SW480 (cell line): Measurements from ENCODE around the gene C5AR1.
"Not testable (repeated sequence)": the region's sequence is repeated elsewhere in the genome, so short reads cannot be mapped to it uniquely, and the experiment has no call there.

ENCODE experiments used
- DNase-seq: peaks from one replicate; pipeline ENCODE4 v3.0.0-alpha.2; 2016; ENCODE audit warnings: low spot score

C5AR1 gene

DNA sequence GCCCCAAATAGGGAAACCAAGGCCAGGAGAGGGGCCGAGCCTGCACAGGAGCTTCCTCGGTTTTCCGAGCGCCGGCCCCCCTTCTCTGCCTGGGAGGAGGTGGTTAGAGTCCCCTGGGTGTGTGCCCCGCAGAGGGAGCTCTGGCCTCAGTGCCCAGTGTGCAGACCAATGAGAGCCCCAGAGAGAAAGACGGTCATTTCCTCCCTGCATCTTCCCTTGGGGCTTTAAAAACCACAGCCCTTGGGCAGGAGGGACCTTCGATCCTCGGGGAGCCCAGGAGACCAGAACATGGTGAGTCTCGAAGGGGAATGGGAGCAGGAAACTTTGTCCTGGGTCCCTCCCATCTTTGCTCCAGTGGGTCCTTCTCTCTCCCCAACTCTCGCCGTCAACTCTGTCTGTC is at the start of gene C5AR1:
TSS of gene C5AR1 (plus strand) at position 254 of the 400 bp plus-strand sequence. CDS start at position 289, 35 bp downstream.
- no peak for DNase-seq

DNA sequence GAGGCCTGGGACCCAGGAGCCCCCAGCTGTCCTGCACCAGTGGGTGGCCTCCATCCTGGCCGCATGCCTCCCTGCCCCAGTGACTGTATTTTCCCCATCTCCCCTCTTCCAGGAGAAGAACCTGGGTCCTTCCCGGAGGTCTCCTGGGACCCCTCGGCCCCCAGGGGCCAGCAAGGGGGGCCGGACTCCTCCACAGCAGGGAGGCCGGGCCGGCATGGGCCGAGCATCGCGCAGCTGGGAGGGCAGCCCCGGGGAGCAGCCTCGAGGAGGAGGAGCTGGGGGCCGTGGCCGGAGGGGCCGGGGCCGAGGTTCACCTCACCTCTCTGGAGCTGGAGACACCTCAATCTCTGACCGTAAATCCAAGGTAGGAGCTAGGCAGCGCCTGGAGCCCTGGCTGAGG is 49.2 kb upstream of the C5AR1 start:
- no peak for DNase-seq

DNA sequence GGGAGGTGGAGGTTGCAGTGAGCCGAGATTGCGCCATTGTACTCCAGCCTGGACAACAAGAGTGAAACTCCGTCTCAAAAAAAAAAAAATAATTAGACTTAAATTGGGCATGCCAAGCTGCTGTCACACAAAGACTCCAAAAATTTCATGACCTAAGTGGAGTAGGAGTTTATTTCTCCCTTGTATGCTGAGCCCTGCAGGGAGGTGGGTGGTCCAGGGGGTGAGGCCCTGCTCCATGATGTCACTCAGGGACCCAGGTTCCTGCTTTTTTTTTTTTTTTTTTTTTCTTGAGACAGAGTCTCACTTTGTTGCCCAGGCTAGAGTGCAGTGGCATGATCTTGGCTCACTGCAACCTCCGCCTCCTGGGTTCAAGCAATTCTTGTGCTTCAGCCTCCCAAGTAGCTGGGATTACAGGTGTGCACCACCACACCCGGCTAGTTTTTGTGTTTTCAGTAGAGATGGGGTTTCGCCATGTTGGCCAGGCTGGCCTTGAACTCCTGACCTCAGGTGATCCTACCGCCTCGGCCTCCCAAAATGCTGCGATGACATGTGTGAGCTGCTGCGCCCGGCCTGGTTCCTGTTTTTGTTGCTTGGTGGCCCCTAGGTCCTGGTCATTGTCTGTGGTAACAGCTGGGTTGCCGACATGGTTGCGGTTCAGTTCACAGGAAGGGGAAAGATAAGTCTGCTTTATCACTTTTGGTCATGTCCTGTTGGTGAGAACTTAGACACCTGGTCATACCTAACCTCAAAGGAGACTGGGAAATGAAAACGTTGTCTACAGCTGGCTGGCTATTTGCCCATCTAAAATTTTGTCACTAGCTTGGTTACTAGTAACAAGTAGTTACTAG is 47.5 kb upstream of the C5AR1 start:
- DNase-seq: not testable (repeated sequence)

DNA sequence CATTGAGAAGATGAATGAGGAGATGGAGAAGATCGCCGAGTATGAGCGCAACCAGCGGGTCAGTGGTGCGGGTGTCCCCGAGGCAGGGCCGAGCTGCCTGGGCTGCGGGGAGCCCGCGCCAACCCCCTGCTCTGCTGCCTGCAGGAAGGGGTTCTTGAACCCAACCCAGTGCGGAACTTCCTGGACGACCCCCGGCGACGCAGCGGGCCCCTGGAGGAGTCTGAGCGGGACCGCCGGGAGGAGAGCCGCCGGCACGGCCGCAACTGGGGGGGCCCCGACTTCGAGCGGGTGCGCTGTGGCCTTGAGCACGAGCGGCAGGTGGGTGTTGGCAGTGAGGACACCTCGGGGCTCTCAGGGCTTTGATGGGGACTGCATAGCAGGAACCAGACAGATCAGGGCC is 45.0 kb upstream of the C5AR1 start:
- no peak for DNase-seq

DNA sequence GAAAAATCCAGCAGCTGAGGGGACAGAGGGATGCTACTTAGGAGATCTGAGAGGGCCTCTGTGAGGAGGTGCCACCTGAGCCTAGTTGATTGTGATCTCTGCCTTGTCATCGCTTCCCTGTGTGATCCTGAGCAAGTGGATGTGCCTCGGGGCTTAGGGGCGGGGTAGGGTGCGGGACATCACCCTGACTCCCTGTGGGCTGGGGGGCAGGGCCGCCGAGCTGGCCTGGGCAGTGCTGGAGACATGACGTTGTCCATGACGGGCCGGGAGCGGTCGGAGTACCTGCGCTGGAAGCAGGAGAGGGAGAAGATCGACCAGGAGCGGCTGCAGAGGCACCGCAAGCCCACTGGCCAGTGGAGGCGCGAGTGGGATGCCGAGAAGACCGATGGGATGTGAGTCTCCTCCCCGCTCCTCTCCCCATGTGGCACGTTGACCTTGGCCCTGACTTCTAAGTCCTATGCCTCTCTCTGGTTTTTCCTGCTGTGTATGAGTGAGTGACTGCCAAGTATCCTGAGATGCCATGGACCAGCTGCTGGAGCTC is 43.2 kb upstream of the C5AR1 start:
- no peak for DNase-seq

DNA sequence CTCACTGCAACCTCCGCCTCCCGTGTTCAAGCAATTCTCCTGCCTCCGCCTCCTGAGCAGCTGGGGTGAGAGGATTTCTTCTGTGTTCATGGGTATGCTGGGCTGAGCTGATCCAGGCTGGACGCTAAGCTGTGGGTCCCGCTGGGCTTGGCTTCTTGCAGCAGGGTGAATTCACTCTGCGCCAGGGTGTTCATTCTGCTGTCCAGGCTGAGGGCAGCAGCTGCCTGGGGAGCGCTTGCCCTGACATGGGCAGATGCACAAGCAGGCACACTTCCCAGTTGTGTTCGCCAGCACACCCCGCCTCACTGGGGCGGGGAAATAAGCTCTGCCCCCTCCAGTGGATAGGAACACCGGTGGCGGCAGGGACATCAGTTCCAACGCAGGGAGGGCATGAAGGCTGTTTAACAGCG is 42.3 kb upstream of the C5AR1 start:
- DNase-seq: no peak

DNA sequence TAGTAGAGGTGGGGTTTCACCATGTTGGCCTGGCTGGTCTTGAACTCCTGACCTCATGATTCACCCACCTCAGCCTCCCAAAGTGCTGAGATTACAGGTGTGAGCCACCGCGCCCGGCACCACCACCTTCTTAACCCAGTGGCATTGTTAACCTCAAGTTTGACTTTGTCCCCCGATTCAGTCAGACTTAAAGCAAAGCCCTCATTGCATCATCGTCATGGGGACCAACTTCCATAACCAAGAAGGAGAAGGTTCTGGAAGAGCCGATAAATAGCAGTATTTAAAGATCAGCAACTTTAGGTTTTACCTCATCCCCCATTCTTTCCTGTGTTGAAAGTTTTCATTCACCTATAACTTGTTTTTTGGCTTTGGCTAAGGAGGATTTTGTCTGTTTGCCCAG is 41.6 kb upstream of the C5AR1 start:
- no peak for DNase-seq

DNA sequence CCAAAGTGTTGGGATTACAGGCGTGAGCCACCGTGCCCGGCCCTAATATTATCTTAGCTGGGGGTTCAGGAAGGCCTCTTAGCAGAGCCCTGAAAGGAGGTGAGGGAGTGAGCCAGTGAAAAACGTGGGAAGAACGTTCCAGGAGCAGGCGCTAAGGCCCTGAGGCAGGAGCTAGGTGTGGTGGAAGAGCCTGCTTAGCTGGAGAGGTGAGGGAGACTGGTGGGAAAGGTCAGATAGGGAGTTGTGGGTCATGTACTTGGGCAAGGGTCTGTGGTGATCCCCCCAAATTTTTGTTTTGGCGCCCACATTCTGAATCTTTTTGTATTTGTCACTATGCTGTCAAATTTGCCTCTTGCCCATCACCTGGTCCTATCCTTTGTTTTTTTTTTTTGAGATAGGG is 40.1 kb upstream of the C5AR1 start:
- DNase-seq: no peak

DNA sequence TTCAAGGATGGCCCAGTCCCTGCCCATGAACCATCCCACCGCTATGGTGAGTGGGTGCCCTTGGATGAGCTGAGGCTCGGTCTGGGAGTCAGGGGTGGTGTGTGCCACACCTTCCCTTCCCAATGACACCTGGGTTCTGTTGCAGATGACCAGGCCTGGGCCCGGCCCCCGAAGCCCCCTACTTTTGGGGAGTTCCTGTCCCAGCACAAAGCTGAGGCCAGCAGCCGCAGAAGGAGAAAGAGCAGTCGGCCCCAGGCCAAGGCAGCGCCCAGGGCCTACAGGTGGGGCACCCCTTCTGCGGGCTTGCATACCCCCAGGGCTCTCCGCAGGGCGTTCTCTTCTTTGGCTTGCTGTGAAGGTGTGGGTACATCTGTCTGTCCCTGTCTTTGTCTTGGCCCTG is 39.3 kb upstream of the C5AR1 start:
- DNase-seq: no peak

DNA sequence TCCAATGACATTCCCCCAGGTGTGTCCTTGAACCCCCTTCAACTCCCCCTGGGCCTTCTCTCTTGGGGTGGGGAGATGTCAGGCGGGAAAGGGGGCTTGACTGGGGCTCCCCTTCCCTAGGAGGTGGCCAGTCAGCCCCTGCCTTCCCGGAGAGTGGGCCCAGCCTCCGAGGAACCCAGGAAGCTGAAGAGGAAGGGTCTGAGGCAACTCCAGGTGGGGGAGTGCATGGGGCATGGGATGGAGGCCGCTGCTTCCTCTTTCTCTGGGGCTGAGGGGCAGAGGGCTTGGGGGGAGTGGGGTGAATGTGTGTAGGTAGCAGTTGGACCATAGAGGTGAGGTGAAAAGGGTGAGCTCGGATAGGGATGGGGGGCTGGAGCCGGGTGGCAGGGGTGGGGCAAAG is 37.7 kb upstream of the C5AR1 start:
- no peak for DNase-seq

DNA sequence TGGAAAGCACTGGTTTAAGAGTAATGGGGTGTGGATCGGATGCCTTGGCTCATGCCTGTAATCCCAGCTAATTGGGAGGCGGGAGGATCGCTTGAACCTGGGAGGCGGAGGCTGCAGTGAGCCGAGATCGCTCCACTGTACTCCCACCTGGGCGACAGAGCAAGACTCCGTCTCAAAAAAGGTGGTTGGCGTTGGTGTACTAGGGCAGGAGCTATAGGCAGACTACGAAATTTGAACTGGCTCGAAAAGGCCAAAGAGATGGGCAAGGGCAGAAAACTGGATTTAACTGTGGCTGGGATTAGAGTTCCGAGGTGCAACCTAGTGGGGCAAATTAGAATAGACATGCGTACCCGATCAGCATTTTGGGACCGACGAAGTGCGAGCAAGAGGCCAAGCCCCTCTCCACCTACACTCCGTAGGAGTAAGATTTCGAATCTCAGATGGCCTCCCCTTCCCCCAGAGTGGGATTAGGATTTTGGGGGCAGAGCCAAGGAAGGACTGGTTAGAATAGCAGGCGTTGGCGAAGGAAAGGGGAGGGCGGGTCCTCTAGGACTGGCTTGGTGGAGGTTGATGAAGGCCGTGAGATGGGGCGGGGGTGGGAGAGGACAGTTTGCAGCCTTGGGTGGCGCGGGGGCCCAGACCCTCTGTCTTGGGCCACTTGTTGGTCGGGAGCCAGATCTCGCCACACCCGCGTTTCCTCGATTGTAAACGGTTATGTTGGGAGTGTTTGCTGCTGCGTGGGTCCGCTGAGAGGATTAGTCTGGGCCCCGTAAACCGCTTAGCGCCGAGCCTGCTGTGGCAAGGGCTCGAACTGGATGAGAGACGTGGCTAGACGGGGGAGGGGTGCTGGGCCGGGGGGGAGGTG is 37.0 kb upstream of the C5AR1 start:
- DNase-seq: no peak

DNA sequence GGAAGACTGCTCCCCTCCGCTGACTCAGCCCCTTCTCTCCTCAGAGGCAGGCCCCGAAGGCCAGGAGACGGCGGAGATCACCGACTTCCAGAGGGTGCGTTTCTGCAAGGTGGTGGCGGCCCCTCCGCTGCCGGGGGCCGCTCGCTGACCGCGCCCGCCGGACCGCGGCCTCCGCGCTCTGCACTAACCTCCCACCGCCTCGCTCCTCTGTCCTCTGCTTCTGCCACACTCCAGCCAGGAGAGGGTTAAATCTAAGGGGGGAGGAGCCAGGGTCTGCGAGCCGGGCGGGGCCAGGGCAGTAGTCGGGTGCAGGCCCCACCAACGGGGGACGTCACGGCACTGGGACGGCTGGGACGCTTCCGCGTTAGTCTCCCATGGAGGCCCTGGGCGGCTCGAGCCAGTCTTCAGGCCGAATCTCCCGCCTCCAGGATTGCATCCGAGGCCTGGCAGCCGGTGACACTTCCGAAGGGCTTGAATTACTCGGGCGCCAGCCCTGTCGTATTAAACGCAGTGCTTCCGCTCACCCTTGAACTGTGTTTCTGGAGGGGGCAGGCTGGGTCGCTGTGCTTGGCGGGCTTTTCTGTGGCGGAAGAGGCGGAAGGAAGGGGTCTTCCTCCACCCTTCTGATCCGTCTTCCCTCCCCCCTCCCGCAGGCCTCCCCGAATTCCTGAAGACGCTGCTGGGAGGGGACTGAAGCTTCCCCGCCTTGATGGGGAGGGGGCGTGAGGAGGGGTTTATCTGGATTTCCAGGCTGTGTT is 36.2 kb upstream of the C5AR1 start:
- peak; percentile 94 for DNase-seq

DNA sequence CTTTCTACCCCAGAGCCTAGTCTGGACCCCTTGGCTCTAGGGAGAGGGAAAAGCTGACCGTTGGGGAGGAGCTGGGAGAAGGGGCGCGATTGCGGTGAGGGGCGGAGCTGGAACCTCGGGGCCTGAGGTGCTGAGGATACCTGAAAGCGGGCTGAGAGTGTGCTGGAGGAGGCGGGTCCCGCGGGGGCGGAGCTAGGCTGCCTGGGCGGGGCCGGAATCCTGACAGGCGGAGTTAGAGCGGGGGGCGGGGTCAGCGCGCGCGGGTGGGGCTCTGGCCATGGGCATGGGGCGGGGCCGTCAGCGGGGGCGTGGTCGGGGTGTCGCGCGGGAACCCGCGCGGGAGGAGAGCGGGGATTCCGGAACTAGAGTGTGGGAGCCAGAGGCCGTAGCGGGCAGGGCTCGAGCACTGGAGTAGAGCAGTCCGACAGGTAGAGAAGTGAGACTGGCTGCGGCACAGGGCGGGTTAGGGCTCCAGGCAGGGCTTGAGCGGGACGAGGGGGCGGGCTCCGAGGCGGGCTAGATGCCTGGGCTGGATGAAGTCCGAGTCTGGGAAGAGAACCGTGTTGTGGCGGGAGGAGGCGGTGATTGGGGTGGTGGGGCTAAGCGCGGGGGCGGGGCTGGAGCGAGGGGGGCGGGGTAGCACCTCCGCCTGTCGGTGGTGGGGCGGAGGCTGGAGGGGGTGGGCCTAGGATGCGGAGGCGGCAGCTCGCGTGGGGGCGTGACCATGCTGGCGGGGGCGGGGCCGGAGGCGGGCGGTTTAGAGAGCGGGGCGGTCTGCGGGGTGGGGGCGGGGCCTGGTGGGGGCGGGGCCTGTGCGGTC is 35.4 kb upstream of the C5AR1 start, which contains the start of gene INAFM1:
TSS of gene INAFM1 (plus strand) at position 815 of the 820 bp plus-strand sequence. CDS start 35 bp downstream, outside the sequence.
- peak; percentile 96 for DNase-seq

DNA sequence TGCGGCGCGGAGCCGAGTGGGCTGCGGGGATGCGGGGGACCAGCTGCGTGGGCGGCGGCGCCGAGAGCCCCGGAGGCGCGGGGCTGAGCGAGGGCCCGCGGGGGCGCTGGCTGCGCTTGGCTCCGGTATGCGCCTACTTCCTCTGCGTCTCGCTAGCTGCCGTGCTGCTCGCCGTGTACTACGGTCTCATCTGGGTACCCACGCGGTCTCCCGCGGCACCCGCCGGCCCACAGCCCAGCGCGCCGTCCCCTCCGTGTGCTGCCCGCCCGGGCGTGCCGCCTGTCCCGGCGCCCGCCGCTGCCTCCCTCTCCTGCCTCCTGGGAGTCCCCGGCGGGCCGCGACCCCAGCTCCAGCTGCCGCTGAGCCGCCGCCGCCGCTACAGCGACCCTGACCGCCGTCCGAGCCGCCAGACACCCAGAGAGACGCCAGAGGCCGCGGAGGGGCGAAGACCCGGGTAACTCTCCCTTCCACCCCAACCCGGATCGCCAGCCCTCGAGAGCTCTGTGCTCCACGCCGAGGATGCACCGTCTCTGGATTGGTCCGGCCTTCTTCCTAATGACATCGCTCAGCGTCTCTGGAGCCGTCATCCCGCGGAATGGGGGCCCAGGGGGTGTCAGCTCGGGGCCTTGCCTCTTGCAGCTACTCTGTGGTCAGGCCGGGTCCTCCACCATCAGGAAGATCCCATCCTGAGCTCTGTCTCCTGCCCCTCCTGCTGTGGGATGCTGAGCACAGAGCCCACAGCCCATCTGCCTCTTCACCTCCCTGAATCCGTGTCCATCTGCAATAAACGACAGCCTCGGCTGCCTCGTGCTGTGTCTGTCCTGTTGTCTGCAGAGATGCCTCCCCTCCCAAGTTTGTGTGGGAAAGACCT is 34.5 kb upstream of the C5AR1 start:
- DNase-seq: peak; percentile 44

DNA sequence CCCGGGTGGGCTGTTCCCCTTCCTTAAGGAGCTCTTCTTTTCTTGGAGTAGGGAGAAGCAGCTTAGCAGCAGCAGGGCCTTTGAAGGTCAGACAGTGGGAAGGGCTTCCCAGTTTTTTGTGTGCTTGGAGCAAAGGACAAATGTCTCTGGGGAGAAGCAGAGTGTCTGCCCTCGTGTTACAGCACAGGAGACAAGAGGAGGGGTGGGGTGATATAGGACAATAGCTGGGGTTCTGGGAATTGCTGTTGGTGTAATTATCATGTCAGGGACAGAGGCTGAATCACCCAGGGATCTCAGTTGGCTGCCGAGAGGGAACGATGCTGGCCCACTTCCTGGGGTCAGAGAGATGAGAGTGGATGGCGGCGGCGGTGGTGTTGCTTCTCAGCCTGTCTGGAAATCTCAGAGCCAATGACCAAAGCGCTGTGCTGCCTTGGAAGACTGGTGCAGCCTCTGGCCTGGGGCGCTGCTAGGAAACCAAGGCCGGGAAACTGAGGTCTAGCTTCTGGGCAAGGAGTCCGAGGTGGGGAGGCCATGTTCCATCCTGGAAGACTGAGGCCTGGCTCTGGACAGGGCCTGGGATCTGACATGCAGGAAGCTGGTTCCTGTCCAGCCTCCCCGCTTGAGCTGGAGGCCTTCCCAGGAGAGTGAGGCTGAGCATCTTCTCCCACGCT is 33.7 kb upstream of the C5AR1 start:
- DNase-seq: no peak

DNA sequence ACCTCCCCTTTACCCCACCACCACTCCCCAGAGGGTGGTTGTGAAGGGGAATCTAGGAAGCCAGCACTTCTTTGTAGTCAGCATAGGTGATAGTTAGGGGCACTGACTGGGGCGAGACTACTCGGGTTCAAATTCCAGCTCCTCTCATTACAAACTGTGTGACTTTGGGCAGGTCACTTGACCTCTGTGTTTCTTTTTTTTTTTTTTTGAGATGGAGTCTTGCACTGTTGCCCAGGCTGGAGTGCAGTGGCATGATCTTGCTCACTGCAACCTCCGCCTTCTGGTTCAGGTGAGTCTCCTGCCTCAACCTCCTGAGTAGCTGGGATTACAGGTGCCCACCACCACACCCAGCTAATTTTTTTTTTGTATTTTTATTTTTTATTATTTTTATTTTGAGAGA is 33.1 kb upstream of the C5AR1 start:
- not testable (repeated sequence) for DNase-seq

DNA sequence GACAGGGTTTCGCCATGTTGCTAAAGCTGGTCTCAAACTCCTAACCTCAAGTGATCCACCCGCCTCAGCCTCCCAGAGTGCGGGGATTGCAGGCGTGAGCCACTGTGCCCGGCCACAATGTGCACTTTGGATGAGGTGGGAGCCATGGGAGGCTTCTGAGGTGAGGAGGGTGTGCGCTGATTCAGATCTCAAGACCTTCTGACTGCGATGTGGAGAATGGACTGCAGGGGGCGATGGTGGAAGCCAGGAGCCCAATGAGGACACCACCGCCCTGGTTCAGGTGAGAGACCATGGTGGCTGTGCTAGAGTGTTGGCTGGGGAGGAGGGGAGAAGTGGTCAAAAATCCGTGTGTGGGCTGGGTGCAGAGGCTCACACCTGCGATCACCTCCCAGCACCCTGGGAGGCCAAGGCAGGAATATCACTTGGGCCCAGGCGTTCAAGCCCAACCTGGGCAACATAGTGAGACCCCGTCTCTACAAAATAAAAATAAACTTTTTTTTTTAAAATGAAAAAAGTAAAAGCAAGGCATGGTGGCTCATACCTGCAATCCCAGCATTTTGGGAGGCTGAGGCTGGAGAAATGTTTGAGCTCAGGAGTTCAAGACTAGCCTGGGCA is 29.4 kb upstream of the C5AR1 start:
- peak; percentile 28 for DNase-seq

DNA sequence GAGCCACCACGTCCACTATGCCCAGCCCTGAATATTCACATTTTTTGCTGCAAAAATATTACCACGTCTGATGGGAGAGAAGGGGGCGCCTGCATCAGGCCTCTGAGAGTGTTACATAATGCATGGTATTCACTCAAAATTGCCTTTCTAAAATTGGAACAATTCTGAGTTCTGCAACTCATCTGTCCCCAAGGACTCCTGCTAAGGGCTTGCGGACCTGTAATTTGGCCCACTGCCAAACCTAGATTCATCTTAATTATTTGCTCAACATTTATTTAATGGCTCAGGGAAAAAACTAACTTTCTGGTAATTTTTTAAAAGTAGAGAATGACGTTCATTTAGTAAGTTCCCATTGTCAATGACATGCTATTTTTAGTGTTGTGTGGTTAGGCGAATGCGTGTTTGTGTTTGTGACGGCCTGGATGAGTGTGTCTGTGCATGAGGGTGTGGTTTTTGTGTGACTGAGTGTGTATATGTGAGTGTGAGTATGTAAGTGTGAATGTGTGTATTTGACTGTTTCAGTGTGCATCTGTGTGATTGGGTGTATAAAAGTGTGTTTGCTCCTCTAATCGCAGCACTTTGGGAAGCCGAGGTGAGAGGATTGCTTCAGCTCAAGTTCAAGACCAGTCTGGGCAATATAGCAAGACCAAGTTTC is 26.1 kb upstream of the C5AR1 start:
- DNase-seq: no peak
